Ovary (tissue), 3 donors: ENCODE results near the gene FTO.

ENCODE experiments used
- EP300 ChIP-seq: sonication (generic); formaldehyde crosslinking; IDR thresholded peaks from one replicate; pipeline ENCODE4 v1.6.1; 2017; ENCODE audit warnings: antibody characterized with exemption
- TF ChIP-seq, protein P1 (sequence below), 3 donors: fragments of 450-650 bp in 2 of 3; fragments of 200-600 bp in 1 of 3; IDR thresholded peaks; one replicate each; pipeline versions ENCODE4 v1.5.1 to v1.8.0; 2016 to 2022; ENCODE audit warnings: antibody characterized with exemption in 3 of 3, mild to moderate bottlenecking in 1 of 3
- donor health status: DM: no; HTN: no; CAD: no.

DNA sequence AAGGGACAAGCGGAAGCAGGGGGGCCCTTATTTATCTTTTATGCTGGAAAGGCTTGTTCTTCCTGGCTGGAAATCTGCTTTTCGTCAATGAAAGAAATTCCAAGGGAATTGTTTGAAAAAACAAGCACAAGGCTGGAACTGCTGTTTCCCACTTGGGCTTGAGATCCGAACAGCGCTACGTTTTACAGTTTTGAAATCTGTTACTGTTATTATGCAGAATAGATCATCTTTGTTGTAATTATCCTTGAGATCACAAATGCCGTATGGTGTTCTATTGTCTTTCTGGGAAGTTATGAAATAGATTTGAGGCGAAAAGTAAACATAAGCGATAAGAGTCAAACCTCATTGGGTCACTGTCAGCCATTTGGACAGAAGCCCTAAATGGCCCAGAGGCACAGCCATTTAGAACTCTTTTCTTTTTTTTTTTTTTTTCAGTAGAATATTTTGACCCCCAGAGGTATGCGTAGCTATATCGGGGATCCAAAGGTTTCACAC lies 359.4 kb downstream of the FTO start:
- TF ChIP-seq, protein P1, sequence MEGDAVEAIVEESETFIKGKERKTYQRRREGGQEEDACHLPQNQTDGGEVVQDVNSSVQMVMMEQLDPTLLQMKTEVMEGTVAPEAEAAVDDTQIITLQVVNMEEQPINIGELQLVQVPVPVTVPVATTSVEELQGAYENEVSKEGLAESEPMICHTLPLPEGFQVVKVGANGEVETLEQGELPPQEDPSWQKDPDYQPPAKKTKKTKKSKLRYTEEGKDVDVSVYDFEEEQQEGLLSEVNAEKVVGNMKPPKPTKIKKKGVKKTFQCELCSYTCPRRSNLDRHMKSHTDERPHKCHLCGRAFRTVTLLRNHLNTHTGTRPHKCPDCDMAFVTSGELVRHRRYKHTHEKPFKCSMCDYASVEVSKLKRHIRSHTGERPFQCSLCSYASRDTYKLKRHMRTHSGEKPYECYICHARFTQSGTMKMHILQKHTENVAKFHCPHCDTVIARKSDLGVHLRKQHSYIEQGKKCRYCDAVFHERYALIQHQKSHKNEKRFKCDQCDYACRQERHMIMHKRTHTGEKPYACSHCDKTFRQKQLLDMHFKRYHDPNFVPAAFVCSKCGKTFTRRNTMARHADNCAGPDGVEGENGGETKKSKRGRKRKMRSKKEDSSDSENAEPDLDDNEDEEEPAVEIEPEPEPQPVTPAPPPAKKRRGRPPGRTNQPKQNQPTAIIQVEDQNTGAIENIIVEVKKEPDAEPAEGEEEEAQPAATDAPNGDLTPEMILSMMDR (IDR thresholded peaks at IDR 0.05): no peak
- TF ChIP-seq EP300: no peak
